Testis (tissue), 2 donors: ENCODE results near the gene IL17F.

Source experiments
- POLR2A ChIP-seq: fragments of 450-650 bp; IDR thresholded peaks from one replicate; pipeline ENCODE4 v1.6.1; 2017; ENCODE audit warnings: antibody characterized with exemption, mild to moderate bottlenecking, moderate library complexity
- TF ChIP-seq, protein P1 (sequence below), 3 experiments: fragments of 450-650 bp in 2 of 3; fragments of 200-600 bp in 1 of 3; sonication (generic) in 1 of 3; IDR thresholded peaks; one replicate each; pipeline ENCODE4 v1.5.1; 2016 to 2019; ENCODE audit warnings: antibody characterized with exemption in 3 of 3, mild to moderate bottlenecking in 2 of 3, moderate library complexity in 1 of 3

DNA sequence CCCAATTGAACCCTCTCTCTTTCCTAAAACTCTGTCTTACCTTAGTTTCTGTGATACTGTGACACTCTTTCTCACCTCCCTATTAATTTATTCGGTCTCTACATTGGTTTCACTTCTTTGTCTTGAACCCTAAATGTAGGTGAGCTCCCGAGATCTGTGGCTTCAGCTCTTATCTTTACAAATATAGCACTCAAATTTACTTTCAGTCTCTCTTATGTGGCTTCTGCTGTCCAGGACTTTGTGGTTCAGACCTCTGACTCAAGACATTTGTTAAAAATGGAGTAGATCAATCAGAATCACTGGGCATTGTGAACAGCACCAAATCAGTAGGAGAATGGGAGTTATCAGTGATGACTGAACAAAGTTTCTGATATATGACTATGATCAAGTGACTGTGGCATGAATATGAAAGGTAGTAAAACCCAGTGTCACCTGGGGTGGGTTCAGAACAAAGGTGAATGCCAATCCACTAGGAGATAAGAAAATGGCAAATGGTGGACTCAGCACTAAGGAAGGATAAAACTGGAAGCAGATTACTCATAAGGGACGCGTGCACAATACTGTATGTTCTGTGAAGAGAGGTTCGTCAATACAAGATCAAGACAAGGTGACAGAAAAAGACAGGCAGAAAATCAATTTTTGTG is 27.2 kb downstream of the IL17F start:
- TF ChIP-seq, protein P1, sequence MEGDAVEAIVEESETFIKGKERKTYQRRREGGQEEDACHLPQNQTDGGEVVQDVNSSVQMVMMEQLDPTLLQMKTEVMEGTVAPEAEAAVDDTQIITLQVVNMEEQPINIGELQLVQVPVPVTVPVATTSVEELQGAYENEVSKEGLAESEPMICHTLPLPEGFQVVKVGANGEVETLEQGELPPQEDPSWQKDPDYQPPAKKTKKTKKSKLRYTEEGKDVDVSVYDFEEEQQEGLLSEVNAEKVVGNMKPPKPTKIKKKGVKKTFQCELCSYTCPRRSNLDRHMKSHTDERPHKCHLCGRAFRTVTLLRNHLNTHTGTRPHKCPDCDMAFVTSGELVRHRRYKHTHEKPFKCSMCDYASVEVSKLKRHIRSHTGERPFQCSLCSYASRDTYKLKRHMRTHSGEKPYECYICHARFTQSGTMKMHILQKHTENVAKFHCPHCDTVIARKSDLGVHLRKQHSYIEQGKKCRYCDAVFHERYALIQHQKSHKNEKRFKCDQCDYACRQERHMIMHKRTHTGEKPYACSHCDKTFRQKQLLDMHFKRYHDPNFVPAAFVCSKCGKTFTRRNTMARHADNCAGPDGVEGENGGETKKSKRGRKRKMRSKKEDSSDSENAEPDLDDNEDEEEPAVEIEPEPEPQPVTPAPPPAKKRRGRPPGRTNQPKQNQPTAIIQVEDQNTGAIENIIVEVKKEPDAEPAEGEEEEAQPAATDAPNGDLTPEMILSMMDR (IDR thresholded peaks at IDR 0.05) = no peak
- TF ChIP-seq POLR2A = no peak
